ENCODE data around the gene ITSN1.
"Not testable (repeated sequence)": the region's sequence is repeated elsewhere in the genome, so short reads cannot be mapped to it uniquely, and the experiment has no call there.

Gene ITSN1

GRCh38 chr21:33787431-33787830, 145.1 kb downstream of the ITSN1 start:
- Histone ChIP-seq H3K18ac (ENCODE audit: low read length) (no peak overlapping the region), H4K8ac (ENCODE audit: low read depth, low read length) (no peak overlapping the region), H2BK12ac (ENCODE audit: low read length) (no peak overlapping the region), H3K4me3 (ENCODE audit: low read depth, low read length) (no peak overlapping the region), H3K27me3 (ENCODE audit: insufficient read depth, low read length) (no peaks in the 10 kb centered on the region), H2AK5ac (ENCODE audit: low read length) (no peak overlapping the region), H2BK5ac (ENCODE audit: low read depth, low read length, poor library complexity) (no peak overlapping the region), H3K4ac (ENCODE audit: low read depth, low read length) (no peak overlapping the region), H3K79me2 (ENCODE audit: control insufficient read depth, insufficient read depth, low read length, poor library complexity) (no peaks in the 10 kb centered on the region), H3K36me3 (ENCODE audit: control insufficient read depth in 1 of 2, insufficient read depth in 2 of 2, low read length in 2 of 2) (peaks cover 4 to 5% of the 10 kb centered on the region in 2 experiments), H4K12ac (ENCODE audit: low read depth, low read length) (no peak overlapping the region), H3K14ac (ENCODE audit: low read length) (no peak overlapping the region), H3K23ac (ENCODE audit: low read length) (no peak overlapping the region), H3K4me1 (ENCODE audit: control insufficient read depth in 1 of 2, insufficient read depth in 2 of 2, low read length in 2 of 2) (no peaks in the 10 kb centered on the region), H3K4me2 (ENCODE audit: low read length) (no peak overlapping the region), H3K9me3 (ENCODE audit: insufficient read depth, low read depth, low read length) (no peaks in the 10 kb centered on the region), H3K9ac (ENCODE audit: low read length) (no peak overlapping the region), H2AFZ (ENCODE audit: insufficient read depth, low read length, poor library complexity) (no peak overlapping the region), H4K91ac (ENCODE audit: low read depth, low read length) (no peak overlapping the region), H3K79me1 (ENCODE audit: low read length) (no peaks in the 10 kb centered on the region), H2BK120ac (ENCODE audit: insufficient read depth, low read length, poor library complexity) (no peak overlapping the region), H3K27ac (ENCODE audit: low read depth, low read length) (no peak overlapping the region)
- DNase-seq = no peak
- no CpG with 5 or more reads among the region's 2 CpGs for WGBS (ENCODE audit: extremely low coverage, insufficient coverage, insufficient read length)

- H4K8ac ChIP-seq (ENCODE audit: low read depth, low read length); DNase-seq; H3K4me1 ChIP-seq (ENCODE audit: control insufficient read depth in 1 of 2, insufficient read depth in 2 of 2, low read length in 2 of 2); H3K79me2 ChIP-seq (ENCODE audit: control insufficient read depth, insufficient read depth, low read length, poor library complexity); H3K4ac ChIP-seq (ENCODE audit: low read depth, low read length); H4K91ac ChIP-seq (ENCODE audit: low read depth, low read length); H3K36me3 ChIP-seq (ENCODE audit: control insufficient read depth in 1 of 2, insufficient read depth in 2 of 2, low read length in 2 of 2); H2BK120ac ChIP-seq (ENCODE audit: insufficient read depth, low read length, poor library complexity); H3K23ac ChIP-seq (ENCODE audit: low read length); H2AK5ac ChIP-seq (ENCODE audit: low read length); H3K9ac ChIP-seq (ENCODE audit: low read length); H4K12ac ChIP-seq (ENCODE audit: low read depth, low read length); H3K4me3 ChIP-seq (ENCODE audit: low read depth, low read length); H3K79me1 ChIP-seq (ENCODE audit: low read length); H2BK12ac ChIP-seq (ENCODE audit: low read length); H2AFZ ChIP-seq (ENCODE audit: insufficient read depth, low read length, poor library complexity); H3K4me2 ChIP-seq (ENCODE audit: low read length); H2BK5ac ChIP-seq (ENCODE audit: low read depth, low read length, poor library complexity); H3K14ac ChIP-seq (ENCODE audit: low read length); H3K9me3 ChIP-seq (ENCODE audit: insufficient read depth, low read depth, low read length); H3K27me3 ChIP-seq (ENCODE audit: insufficient read depth, low read length); H3K27ac ChIP-seq (ENCODE audit: low read depth, low read length); H3K18ac ChIP-seq (ENCODE audit: low read length): not testable (repeated sequence)
- WGBS (ENCODE audit: extremely low coverage, insufficient coverage, insufficient read length) = no CpG with 5 or more reads among the region's 5 CpGs
Observed at GRCh38 chr21:33788438-33788837, 146.1 kb downstream of the ITSN1 start.

GRCh38 chr21:33789697-33790096, 147.4 kb downstream of the ITSN1 start:
- DNase-seq = no peak
- no peak overlapping the region for H3K23ac ChIP-seq (ENCODE audit: low read length)
- H3K36me3 ChIP-seq (ENCODE audit: control insufficient read depth in 1 of 2, insufficient read depth in 2 of 2, low read length in 2 of 2) = peaks cover 4 to 7% of the 10 kb centered on the region in 2 experiments
- no peak overlapping the region for H2BK12ac ChIP-seq (ENCODE audit: low read length)
- H3K14ac ChIP-seq (ENCODE audit: low read length) = no peak overlapping the region
- no peak overlapping the region for H2BK120ac ChIP-seq (ENCODE audit: insufficient read depth, low read length, poor library complexity)
- no peak overlapping the region for H3K4ac ChIP-seq (ENCODE audit: low read depth, low read length)
- H3K4me1 ChIP-seq (ENCODE audit: control insufficient read depth in 1 of 2, insufficient read depth in 2 of 2, low read length in 2 of 2) = no peaks in the 10 kb centered on the region
- H2AFZ ChIP-seq (ENCODE audit: insufficient read depth, low read length, poor library complexity) = no peak overlapping the region
- H3K79me1 ChIP-seq (ENCODE audit: low read length) = no peaks in the 10 kb centered on the region
- no peak overlapping the region for H3K4me2 ChIP-seq (ENCODE audit: low read length)
- H3K79me2 ChIP-seq (ENCODE audit: control insufficient read depth, insufficient read depth, low read length, poor library complexity) = no peaks in the 10 kb centered on the region
- no peaks in the 10 kb centered on the region for H3K9me3 ChIP-seq (ENCODE audit: insufficient read depth, low read depth, low read length)
- no peak overlapping the region for H2AK5ac ChIP-seq (ENCODE audit: low read length)
- H3K27me3 ChIP-seq (ENCODE audit: insufficient read depth, low read length) = no peaks in the 10 kb centered on the region
- H4K8ac ChIP-seq (ENCODE audit: low read depth, low read length) = no peak overlapping the region
- H3K4me3 ChIP-seq (ENCODE audit: low read depth, low read length) = no peak overlapping the region
- WGBS (ENCODE audit: extremely low coverage, insufficient coverage, insufficient read length) = no CpG with 5 or more reads among the region's 1 CpG
- H4K12ac ChIP-seq (ENCODE audit: low read depth, low read length) = no peak overlapping the region
- no peak overlapping the region for H4K91ac ChIP-seq (ENCODE audit: low read depth, low read length)
- no peak overlapping the region for H3K9ac ChIP-seq (ENCODE audit: low read length)
- H2BK5ac ChIP-seq (ENCODE audit: low read depth, low read length, poor library complexity) = no peak overlapping the region
- H3K18ac ChIP-seq (ENCODE audit: low read length) = no peak overlapping the region
- no peak overlapping the region for H3K27ac ChIP-seq (ENCODE audit: low read depth, low read length)

- WGBS (ENCODE audit: extremely low coverage, insufficient coverage, insufficient read length) = no CpG with 5 or more reads among the region's 3 CpGs
Observed at GRCh38 chr21:33791073-33791472, 148.8 kb downstream of the ITSN1 start.

More at GRCh38 chr21:33791073-33791472, 148.8 kb downstream of the ITSN1 start:
- Histone ChIP-seq H3K27ac (ENCODE audit: low read depth, low read length) (no peak overlapping the region), H3K9ac (ENCODE audit: low read length) (no peak overlapping the region), H4K12ac (ENCODE audit: low read depth, low read length) (no peak overlapping the region), H3K27me3 (ENCODE audit: insufficient read depth, low read length) (no peaks in the 10 kb centered on the region), H3K14ac (ENCODE audit: low read length) (no peak overlapping the region), H2BK120ac (ENCODE audit: insufficient read depth, low read length, poor library complexity) (no peak overlapping the region), H2AFZ (ENCODE audit: insufficient read depth, low read length, poor library complexity) (no peak overlapping the region), H2AK5ac (ENCODE audit: low read length) (no peak overlapping the region), H3K4me3 (ENCODE audit: low read depth, low read length) (no peak overlapping the region), H4K8ac (ENCODE audit: low read depth, low read length) (no peak overlapping the region), H3K36me3 (ENCODE audit: control insufficient read depth in 1 of 2, insufficient read depth in 2 of 2, low read length in 2 of 2) (peaks cover 7 to 8% of the 10 kb centered on the region in 2 experiments), H3K79me2 (ENCODE audit: control insufficient read depth, insufficient read depth, low read length, poor library complexity) (no peaks in the 10 kb centered on the region), H4K91ac (ENCODE audit: low read depth, low read length) (no peak overlapping the region), H3K4ac (ENCODE audit: low read depth, low read length) (no peak overlapping the region), H3K4me1 (ENCODE audit: control insufficient read depth in 1 of 2, insufficient read depth in 2 of 2, low read length in 2 of 2) (no peaks in the 10 kb centered on the region), H3K23ac (ENCODE audit: low read length) (no peak overlapping the region), H3K9me3 (ENCODE audit: insufficient read depth, low read depth, low read length) (no peaks in the 10 kb centered on the region), H2BK12ac (ENCODE audit: low read length) (no peak overlapping the region), H3K79me1 (ENCODE audit: low read length) (no peaks in the 10 kb centered on the region), H2BK5ac (ENCODE audit: low read depth, low read length, poor library complexity) (no peak overlapping the region), H3K18ac (ENCODE audit: low read length) (no peak overlapping the region), H3K4me2 (ENCODE audit: low read length) (no peak overlapping the region)
- no peak for DNase-seq
